Measurements from ENCODE around the gene IPCEF1. TPM values are rescaled to one million over a fixed set of nuclear protein-coding genes. Genes with fewer than 3 reads are reported as not detected.

Gene IPCEF1
- total and polyA plus RNA-seq, 5 donors from 2014 or later = 82.4 to 160 (median 85.9) TPM

GRCh38 chr6:154382740-154383139, 26.1 kb upstream of the IPCEF1 start:
- Mint-ChIP-seq H3K4me1 (no peaks in the 10 kb centered on the region), H3K27ac (no peak overlapping the region), H3K36me3 (no peaks in the 10 kb centered on the region), H3K27me3 (peaks cover 15% of the 10 kb centered on the region), H3K4me3 (no peak overlapping the region), H3K9me3 (peaks cover 0 to 3% (median 0%) of the 10 kb centered on the region in 7 donors)
- no peak overlapping the region for H3K27ac ChIP-seq (ENCODE audit: insufficient read depth, low read length, poor library complexity, severe bottlenecking)
- no peak for ATAC-seq (ENCODE audit: low read depth in 2 of 2)
- H3K4me1 ChIP-seq (ENCODE audit: control insufficient read depth, insufficient read depth, low read length, poor library complexity, severe bottlenecking) = no peaks in the 10 kb centered on the region
- DNase-seq = no peak
- no peaks in the 10 kb centered on the region for H3K9me3 ChIP-seq (ENCODE audit: control insufficient read depth in 2 of 2, low read length in 2 of 2)
- H3K36me3 ChIP-seq (ENCODE audit: control insufficient read depth, insufficient read depth, low read length) = no peaks in the 10 kb centered on the region
- H3K4me3 ChIP-seq (ENCODE audit: low read depth, low read length) = no peak overlapping the region
- H3K27me3 ChIP-seq (ENCODE audit: control insufficient read depth, insufficient read depth, low read length) = no peaks in the 10 kb centered on the region

- Histone ChIP-seq H3K27ac (ENCODE audit: insufficient read depth, low read length, poor library complexity, severe bottlenecking) (no peak overlapping the region), H3K4me1 (ENCODE audit: control insufficient read depth, insufficient read depth, low read length, poor library complexity, severe bottlenecking) (no peaks in the 10 kb centered on the region), H3K27me3 (ENCODE audit: control insufficient read depth, insufficient read depth, low read length) (no peaks in the 10 kb centered on the region), H3K9me3 (ENCODE audit: control insufficient read depth in 2 of 2, low read length in 2 of 2) (no peaks in the 10 kb centered on the region), H3K4me3 (ENCODE audit: low read depth, low read length) (no peak overlapping the region), H3K36me3 (ENCODE audit: control insufficient read depth, insufficient read depth, low read length) (no peaks in the 10 kb centered on the region)
- no peak for DNase-seq
- Mint-ChIP-seq H3K36me3 (no peaks in the 10 kb centered on the region), H3K9me3 (peaks cover 0 to 3% (median 0%) of the 10 kb centered on the region in 7 donors), H3K27ac (no peak overlapping the region), H3K4me3 (no peak overlapping the region), H3K4me1 (no peaks in the 10 kb centered on the region), H3K27me3 (peaks cover 9% of the 10 kb centered on the region)
- ATAC-seq (ENCODE audit: low read depth in 2 of 2) = no peak
Observed at GRCh38 chr6:154381548-154381947, 24.9 kb upstream of the IPCEF1 start.

GRCh38 chr6:154380741-154381140, 24.1 kb upstream of the IPCEF1 start:
- DNase-seq (no peak), ATAC-seq (ENCODE audit: low read depth in 2 of 2) (no peak)
- Mint-ChIP-seq H3K4me3 (no peak overlapping the region), H3K9me3 (peaks cover 0 to 3% (median 0%) of the 10 kb centered on the region in 7 donors), H3K4me1 (no peaks in the 10 kb centered on the region), H3K36me3 (no peaks in the 10 kb centered on the region), H3K27ac (no peak overlapping the region), H3K27me3 (peaks cover 9% of the 10 kb centered on the region)
- Histone ChIP-seq H3K27ac (ENCODE audit: insufficient read depth, low read length, poor library complexity, severe bottlenecking) (no peak overlapping the region), H3K36me3 (ENCODE audit: control insufficient read depth, insufficient read depth, low read length) (no peaks in the 10 kb centered on the region), H3K9me3 (ENCODE audit: control insufficient read depth in 2 of 2, low read length in 2 of 2) (no peaks in the 10 kb centered on the region), H3K4me3 (ENCODE audit: low read depth, low read length) (no peak overlapping the region), H3K27me3 (ENCODE audit: control insufficient read depth, insufficient read depth, low read length) (no peaks in the 10 kb centered on the region), H3K4me1 (ENCODE audit: control insufficient read depth, insufficient read depth, low read length, poor library complexity, severe bottlenecking) (no peaks in the 10 kb centered on the region)

- Mint-ChIP-seq H3K27me3 (peaks cover 6% of the 10 kb centered on the region), H3K4me1 (no peaks in the 10 kb centered on the region), H3K4me3 (no peak overlapping the region), H3K9me3 (peaks cover 0 to 3% (median 0%) of the 10 kb centered on the region in 7 donors), H3K27ac (no peak overlapping the region), H3K36me3 (no peaks in the 10 kb centered on the region)
- H3K27ac ChIP-seq (ENCODE audit: insufficient read depth, low read length, poor library complexity, severe bottlenecking) = no peak overlapping the region
- no peaks in the 10 kb centered on the region for H3K36me3 ChIP-seq (ENCODE audit: control insufficient read depth, insufficient read depth, low read length)
- no peaks in the 10 kb centered on the region for H3K4me1 ChIP-seq (ENCODE audit: control insufficient read depth, insufficient read depth, low read length, poor library complexity, severe bottlenecking)
- H3K27me3 ChIP-seq (ENCODE audit: control insufficient read depth, insufficient read depth, low read length) = no peaks in the 10 kb centered on the region
- no peak for ATAC-seq (ENCODE audit: low read depth in 2 of 2)
- H3K4me3 ChIP-seq (ENCODE audit: low read depth, low read length) = no peak overlapping the region
- no peaks in the 10 kb centered on the region for H3K9me3 ChIP-seq (ENCODE audit: control insufficient read depth in 2 of 2, low read length in 2 of 2)
- DNase-seq = no peak
Observed at GRCh38 chr6:154379585-154379984, 23.0 kb upstream of the IPCEF1 start.

- peaks cover 5% of the 10 kb centered on the region for H3K27me3 Mint-ChIP-seq
- H3K4me3 ChIP-seq (ENCODE audit: low read depth, low read length) = no peak overlapping the region
- H3K27ac Mint-ChIP-seq = no peak overlapping the region
- H3K9me3 ChIP-seq (ENCODE audit: control insufficient read depth in 2 of 2, low read length in 2 of 2) = no peaks in the 10 kb centered on the region
- no peak for ATAC-seq (ENCODE audit: low read depth in 2 of 2)
- H3K36me3 Mint-ChIP-seq = no peaks in the 10 kb centered on the region
- H3K36me3 ChIP-seq (ENCODE audit: control insufficient read depth, insufficient read depth, low read length) = no peaks in the 10 kb centered on the region
- no peak for DNase-seq
- no peaks in the 10 kb centered on the region for H3K4me1 ChIP-seq (ENCODE audit: control insufficient read depth, insufficient read depth, low read length, poor library complexity, severe bottlenecking)
- H3K4me3 Mint-ChIP-seq = no peak overlapping the region
- H3K4me1 Mint-ChIP-seq = no peaks in the 10 kb centered on the region
- no peaks in the 10 kb centered on the region for H3K27me3 ChIP-seq (ENCODE audit: control insufficient read depth, insufficient read depth, low read length)
- no peak overlapping the region for H3K27ac ChIP-seq (ENCODE audit: insufficient read depth, low read length, poor library complexity, severe bottlenecking)
- H3K9me3 Mint-ChIP-seq = peaks cover 0 to 3% (median 0%) of the 10 kb centered on the region in 7 donors
Observed at GRCh38 chr6:154378518-154378917, 21.9 kb upstream of the IPCEF1 start.

- Mint-ChIP-seq H3K27ac (no peak overlapping the region), H3K4me1 (no peaks in the 10 kb centered on the region), H3K4me3 (no peak overlapping the region), H3K9me3 (peaks cover 0 to 3% (median 0%) of the 10 kb centered on the region in 7 donors), H3K36me3 (no peaks in the 10 kb centered on the region), H3K27me3 (no peaks in the 10 kb centered on the region)
- no peaks in the 10 kb centered on the region for H3K4me1 ChIP-seq (ENCODE audit: control insufficient read depth, insufficient read depth, low read length, poor library complexity, severe bottlenecking)
- no peak for DNase-seq
- no peak overlapping the region for H3K27ac ChIP-seq (ENCODE audit: insufficient read depth, low read length, poor library complexity, severe bottlenecking)
- H3K27me3 ChIP-seq (ENCODE audit: control insufficient read depth, insufficient read depth, low read length) = no peaks in the 10 kb centered on the region
- no peak overlapping the region for H3K4me3 ChIP-seq (ENCODE audit: low read depth, low read length)
- H3K9me3 ChIP-seq (ENCODE audit: control insufficient read depth in 2 of 2, low read length in 2 of 2) = no peaks in the 10 kb centered on the region
- no peaks in the 10 kb centered on the region for H3K36me3 ChIP-seq (ENCODE audit: control insufficient read depth, insufficient read depth, low read length)
- ATAC-seq (ENCODE audit: low read depth in 2 of 2) = no peak
Observed at GRCh38 chr6:154377726-154378125, 21.1 kb upstream of the IPCEF1 start.

- no peaks in the 10 kb centered on the region for H3K36me3 ChIP-seq (ENCODE audit: control insufficient read depth, insufficient read depth, low read length)
- Mint-ChIP-seq H3K36me3 (no peaks in the 10 kb centered on the region), H3K4me3 (no peak overlapping the region), H3K27ac (no peak overlapping the region), H3K9me3 (peaks cover 0 to 2% (median 0%) of the 10 kb centered on the region in 7 donors), H3K4me1 (peaks cover 0 to 3% (median 0%) of the 10 kb centered on the region in 4 donors), H3K27me3 (no peaks in the 10 kb centered on the region)
- H3K4me3 ChIP-seq (ENCODE audit: low read depth, low read length) = no peak overlapping the region
- H3K27ac ChIP-seq (ENCODE audit: insufficient read depth, low read length, poor library complexity, severe bottlenecking) = no peak overlapping the region
- no peak for DNase-seq
- H3K9me3 ChIP-seq (ENCODE audit: control insufficient read depth in 2 of 2, low read length in 2 of 2) = no peaks in the 10 kb centered on the region
- H3K27me3 ChIP-seq (ENCODE audit: control insufficient read depth, insufficient read depth, low read length) = no peaks in the 10 kb centered on the region
- no peaks in the 10 kb centered on the region for H3K4me1 ChIP-seq (ENCODE audit: control insufficient read depth, insufficient read depth, low read length, poor library complexity, severe bottlenecking)
- no peak for ATAC-seq (ENCODE audit: low read depth in 2 of 2)
Observed at GRCh38 chr6:154373971-154374370, 17.4 kb upstream of the IPCEF1 start.

GRCh38 chr6:154371281-154371680, 14.7 kb upstream of the IPCEF1 start:
- no peaks in the 10 kb centered on the region for H3K36me3 Mint-ChIP-seq
- no peaks in the 10 kb centered on the region for H3K27me3 ChIP-seq (ENCODE audit: control insufficient read depth, insufficient read depth, low read length)
- H3K36me3 ChIP-seq (ENCODE audit: control insufficient read depth, insufficient read depth, low read length) = no peaks in the 10 kb centered on the region
- no peak overlapping the region for H3K27ac ChIP-seq (ENCODE audit: insufficient read depth, low read length, poor library complexity, severe bottlenecking)
- H3K27me3 Mint-ChIP-seq = no peaks in the 10 kb centered on the region
- peak overlapping the region in 1 of 3 donors; percentile 11 for H3K27ac Mint-ChIP-seq
- H3K9me3 ChIP-seq (ENCODE audit: control insufficient read depth in 2 of 2, low read length in 2 of 2) = no peaks in the 10 kb centered on the region
- ATAC-seq (ENCODE audit: low read depth in 2 of 2) (no peak), DNase-seq (no peak)
- H3K4me3 ChIP-seq (ENCODE audit: low read depth, low read length) = no peak overlapping the region
- no peaks in the 10 kb centered on the region for H3K4me1 ChIP-seq (ENCODE audit: control insufficient read depth, insufficient read depth, low read length, poor library complexity, severe bottlenecking)
- peaks cover 0 to 3% (median 0%) of the 10 kb centered on the region in 4 donors for H3K4me1 Mint-ChIP-seq
- no peak overlapping the region for H3K4me3 Mint-ChIP-seq
- H3K9me3 Mint-ChIP-seq = peaks cover 0 to 2% (median 0%) of the 10 kb centered on the region in 7 donors

Data from CD4-positive, CD25-positive, alpha-beta regulatory T cell (primary cell).